A673 (cell line): ENCODE results near the gene FKBP14.

ENCODE experiments used
- EZH2 ChIP-seq: fragments of 200-600 bp; sonication (generic); IDR thresholded peaks from 2 replicates; pipeline ENCODE4 v1.6.1; 2017; ENCODE audit warnings: borderline replicate concordance, low read depth, mild to moderate bottlenecking, mixed read lengths, antibody characterized with exemption, low read length; ENCODE audit not compliant: poor library complexity, severe bottlenecking
- TF ChIP-seq, protein P1 (sequence below): fragments of 300-800, 200-600 bp; sonication (generic); conservative IDR thresholded peaks from 2 replicates; pipeline ENCODE4 v1.5.1; 2017; ENCODE audit warnings: low read depth, mild to moderate bottlenecking, antibody characterized with exemption, low read length, moderate library complexity, mixed read lengths

- TF ChIP-seq, protein P1, sequence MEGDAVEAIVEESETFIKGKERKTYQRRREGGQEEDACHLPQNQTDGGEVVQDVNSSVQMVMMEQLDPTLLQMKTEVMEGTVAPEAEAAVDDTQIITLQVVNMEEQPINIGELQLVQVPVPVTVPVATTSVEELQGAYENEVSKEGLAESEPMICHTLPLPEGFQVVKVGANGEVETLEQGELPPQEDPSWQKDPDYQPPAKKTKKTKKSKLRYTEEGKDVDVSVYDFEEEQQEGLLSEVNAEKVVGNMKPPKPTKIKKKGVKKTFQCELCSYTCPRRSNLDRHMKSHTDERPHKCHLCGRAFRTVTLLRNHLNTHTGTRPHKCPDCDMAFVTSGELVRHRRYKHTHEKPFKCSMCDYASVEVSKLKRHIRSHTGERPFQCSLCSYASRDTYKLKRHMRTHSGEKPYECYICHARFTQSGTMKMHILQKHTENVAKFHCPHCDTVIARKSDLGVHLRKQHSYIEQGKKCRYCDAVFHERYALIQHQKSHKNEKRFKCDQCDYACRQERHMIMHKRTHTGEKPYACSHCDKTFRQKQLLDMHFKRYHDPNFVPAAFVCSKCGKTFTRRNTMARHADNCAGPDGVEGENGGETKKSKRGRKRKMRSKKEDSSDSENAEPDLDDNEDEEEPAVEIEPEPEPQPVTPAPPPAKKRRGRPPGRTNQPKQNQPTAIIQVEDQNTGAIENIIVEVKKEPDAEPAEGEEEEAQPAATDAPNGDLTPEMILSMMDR = no peak
- TF ChIP-seq EZH2 = no peak
Observed at GRCh38 chr7:30027065-30027456, 559 bp upstream of the FKBP14 start.
